ENCODE measurements around the gene ADGRV1.
"Not testable (repeated sequence)": the region's sequence is repeated elsewhere in the genome, so short reads cannot be mapped to it uniquely, and the experiment has no call there.

Gene ADGRV1

GRCh38 chr5:90912476-90912875, 353.9 kb downstream of the ADGRV1 start:
- DNase-seq: no peak

GRCh38 chr5:90915393-90915792, 356.8 kb downstream of the ADGRV1 start:
- DNase-seq: no peak

- no peak for DNase-seq
Measured at GRCh38 chr5:90916947-90917800, 358.6 kb downstream of the ADGRV1 start.

- DNase-seq: no peak
Measured at GRCh38 chr5:90917928-90918668, 359.5 kb downstream of the ADGRV1 start.

GRCh38 chr5:90921418-90921973, 362.9 kb downstream of the ADGRV1 start:
- DNase-seq: no peak

GRCh38 chr5:90924222-90924621, 365.6 kb downstream of the ADGRV1 start:
- DNase-seq: not testable (repeated sequence)

- not testable (repeated sequence) for DNase-seq
Measured at GRCh38 chr5:90929013-90929839, 370.6 kb downstream of the ADGRV1 start.

- no peak for DNase-seq
Measured at GRCh38 chr5:90930062-90930461, 371.5 kb downstream of the ADGRV1 start.

- DNase-seq: no peak
Measured at GRCh38 chr5:90930756-90931431, 372.3 kb downstream of the ADGRV1 start.

GRCh38 chr5:90932052-90932699, 373.6 kb downstream of the ADGRV1 start:
- no peak for DNase-seq

GRCh38 chr5:90933298-90933697, 374.7 kb downstream of the ADGRV1 start:
- DNase-seq: no peak

GRCh38 chr5:90934091-90934719, 375.6 kb downstream of the ADGRV1 start:
- no peak for DNase-seq

GRCh38 chr5:90934738-90935137, 376.1 kb downstream of the ADGRV1 start:
- DNase-seq: no peak

GRCh38 chr5:90939211-90939610, 380.6 kb downstream of the ADGRV1 start:
- DNase-seq: no peak

GRCh38 chr5:90940227-90940995, 381.8 kb downstream of the ADGRV1 start:
- DNase-seq: no peak

- no peak for DNase-seq
Measured at GRCh38 chr5:90941002-90941720, 382.6 kb downstream of the ADGRV1 start.

GRCh38 chr5:90944116-90944515, 385.5 kb downstream of the ADGRV1 start:
- DNase-seq: no peak

- no peak for DNase-seq
Measured at GRCh38 chr5:90947667-90948066, 389.1 kb downstream of the ADGRV1 start.

- DNase-seq: no peak
Measured at GRCh38 chr5:90948969-90949368, 390.4 kb downstream of the ADGRV1 start.

All from activated gamma-delta T cell (primary cell).